ENCODE results near the gene FOXN3. TPM values are rescaled to one million over a fixed set of nuclear protein-coding genes. Genes with fewer than 3 reads are reported as not detected.

FOXN3 gene
- total and polyA plus RNA-seq, 10 of the 15 experiments (the other 5 are each of a cell fraction or from before 2014, with no cell fraction given) = 4.5 to 68.9 (median 29.7) TPM

- TF ChIP-seq, protein P1, sequence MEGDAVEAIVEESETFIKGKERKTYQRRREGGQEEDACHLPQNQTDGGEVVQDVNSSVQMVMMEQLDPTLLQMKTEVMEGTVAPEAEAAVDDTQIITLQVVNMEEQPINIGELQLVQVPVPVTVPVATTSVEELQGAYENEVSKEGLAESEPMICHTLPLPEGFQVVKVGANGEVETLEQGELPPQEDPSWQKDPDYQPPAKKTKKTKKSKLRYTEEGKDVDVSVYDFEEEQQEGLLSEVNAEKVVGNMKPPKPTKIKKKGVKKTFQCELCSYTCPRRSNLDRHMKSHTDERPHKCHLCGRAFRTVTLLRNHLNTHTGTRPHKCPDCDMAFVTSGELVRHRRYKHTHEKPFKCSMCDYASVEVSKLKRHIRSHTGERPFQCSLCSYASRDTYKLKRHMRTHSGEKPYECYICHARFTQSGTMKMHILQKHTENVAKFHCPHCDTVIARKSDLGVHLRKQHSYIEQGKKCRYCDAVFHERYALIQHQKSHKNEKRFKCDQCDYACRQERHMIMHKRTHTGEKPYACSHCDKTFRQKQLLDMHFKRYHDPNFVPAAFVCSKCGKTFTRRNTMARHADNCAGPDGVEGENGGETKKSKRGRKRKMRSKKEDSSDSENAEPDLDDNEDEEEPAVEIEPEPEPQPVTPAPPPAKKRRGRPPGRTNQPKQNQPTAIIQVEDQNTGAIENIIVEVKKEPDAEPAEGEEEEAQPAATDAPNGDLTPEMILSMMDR (IDR thresholded peaks at IDR 0.05 in 2 of 3, conservative IDR thresholded peaks at IDR 0.05 in 1 of 3; ENCODE audit: control insufficient read depth in 2 of 3, extremely low read depth in 1 of 3, insufficient read depth in 1 of 3, low read depth in 3 of 3, low read length in 3 of 3) = no peak
- no peak for TF ChIP-seq RAD21 (IDR thresholded peaks at IDR 0.05; ENCODE audit: insufficient read depth, low read depth, low read length)
Measured at GRCh38 chr14:89175881-89176799, 240.9 kb downstream of the FOXN3 start (continued).

- peaks cover 0 to 2% of the 10 kb centered on the region in 2 experiments; a peak in 2 of 4 replicates for H3K36me3 ChIP-seq (ENCODE audit: control insufficient read depth in 2 of 2, insufficient read depth in 2 of 2, low read length in 1 of 2)
- no peak for FAIRE-seq
- no peaks in the 10 kb centered on the region for H3K4me1 ChIP-seq (ENCODE audit: control insufficient read depth, insufficient read depth, low read length)
- BruUV-seq (replicated peaks) = no TSS peak
- no peak overlapping the region for H3K4me3 ChIP-seq
- H4K20me1 ChIP-seq (ENCODE audit: control insufficient read depth, insufficient read depth) = no peaks in the 10 kb centered on the region
- H3K9me3 ChIP-seq (replicated peaks; ENCODE audit: control insufficient read depth, insufficient read depth, low read length) = peaks cover 4% of the 10 kb centered on the region; the same call in 2 of the 3 replicates
- H3K79me2 ChIP-seq (ENCODE audit: control insufficient read depth, insufficient read depth, low read length) = no peaks in the 10 kb centered on the region; the same call in 1 of the 2 replicates
- no peak for TF ChIP-seq MTA3 (IDR thresholded peaks at IDR 0.05; ENCODE audit: borderline replicate concordance, low read length)
- TF ChIP-seq, protein P2, sequence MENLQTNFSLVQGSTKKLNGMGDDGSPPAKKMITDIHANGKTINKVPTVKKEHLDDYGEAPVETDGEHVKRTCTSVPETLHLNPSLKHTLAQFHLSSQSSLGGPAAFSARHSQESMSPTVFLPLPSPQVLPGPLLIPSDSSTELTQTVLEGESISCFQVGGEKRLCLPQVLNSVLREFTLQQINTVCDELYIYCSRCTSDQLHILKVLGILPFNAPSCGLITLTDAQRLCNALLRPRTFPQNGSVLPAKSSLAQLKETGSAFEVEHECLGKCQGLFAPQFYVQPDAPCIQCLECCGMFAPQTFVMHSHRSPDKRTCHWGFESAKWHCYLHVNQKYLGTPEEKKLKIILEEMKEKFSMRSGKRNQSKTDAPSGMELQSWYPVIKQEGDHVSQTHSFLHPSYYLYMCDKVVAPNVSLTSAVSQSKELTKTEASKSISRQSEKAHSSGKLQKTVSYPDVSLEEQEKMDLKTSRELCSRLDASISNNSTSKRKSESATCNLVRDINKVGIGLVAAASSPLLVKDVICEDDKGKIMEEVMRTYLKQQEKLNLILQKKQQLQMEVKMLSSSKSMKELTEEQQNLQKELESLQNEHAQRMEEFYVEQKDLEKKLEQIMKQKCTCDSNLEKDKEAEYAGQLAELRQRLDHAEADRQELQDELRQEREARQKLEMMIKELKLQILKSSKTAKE (IDR thresholded peaks at IDR 0.05; ENCODE audit: low read depth, poor library complexity, severe bottlenecking) = no peak
- ATAC-seq = no peak
- no peak overlapping the region for H3K9ac ChIP-seq (ENCODE audit: control insufficient read depth, insufficient read depth, low read length)
- ChIA-PET RAD21 (ENCODE audit: unreplicated experiment) (no interaction called here), SMC1A (ENCODE audit: uncharacterized antibody, unreplicated experiment) (no interaction called here), CTCF (interaction anchor here (0.5 to 1.2 kb wide), 2 partner anchors 124 to 247 kb away, joined by 3 read pairs; no protein-coding TSS in a partner anchor), POLR2A (no interaction called here)
- in situ Hi-C loops (cut with MboI) = no loop called here
- DNase-seq (ENCODE audit: low read depth, low spot score) = no peak
- H2AFZ ChIP-seq (ENCODE audit: control insufficient read depth, low read depth, low read length) = no peak overlapping the region
- intact Hi-C loops (cut with micrococcal nuclease; ENCODE audit: unreplicated experiment) = loop anchor here (10.0 kb wide), 3 partner anchors 163 to 443 kb away; no protein-coding TSS in a partner anchor
- no peak overlapping the region for H3K4me2 ChIP-seq (ENCODE audit: control insufficient read depth, insufficient read depth)
- H3K27ac ChIP-seq (ENCODE audit: control insufficient read depth, insufficient read depth) = no peak overlapping the region
- H3K27me3 ChIP-seq (replicated peaks in 1 of 2; ENCODE audit: control insufficient read depth in 2 of 2, insufficient read depth in 2 of 2, low read length in 1 of 2) = no peaks in the 10 kb centered on the region
Measured at GRCh38 chr14:89171628-89172027, 245.4 kb downstream of the FOXN3 start.
